ENCODE measurements around the gene LRPAP1.
"Not testable (repeated sequence)": the region's sequence is repeated elsewhere in the genome, so short reads cannot be mapped to it uniquely, and the experiment has no call there.

The LRPAP1 gene

DNA sequence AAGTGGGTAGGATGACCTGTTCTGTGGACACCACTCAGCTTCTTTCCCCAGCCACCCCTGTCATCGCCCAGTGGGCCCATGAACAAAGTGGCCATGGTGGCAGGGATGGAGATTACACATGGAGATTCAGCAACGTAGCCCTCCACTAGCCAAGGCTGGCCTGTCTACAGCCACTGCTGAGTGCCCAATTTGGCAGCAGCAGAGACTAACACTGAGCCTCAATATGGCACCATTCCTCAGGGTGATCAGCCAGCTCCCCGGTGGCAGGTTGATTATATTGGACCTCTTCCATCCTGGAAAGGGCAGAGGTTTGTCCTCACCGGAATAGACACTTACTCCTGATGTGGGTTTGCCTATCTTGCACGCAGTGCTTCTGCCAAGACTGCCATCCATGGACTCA, 73.1 kb downstream of the LRPAP1 start:
- in situ Hi-C loops (cut with HindIII; ENCODE audit: low pct_ligation_motif_present, low pct_unique_long_range_greater_than_20kb, low sequenced_read_pairs); DNase-seq: not testable (repeated sequence)

DNA sequence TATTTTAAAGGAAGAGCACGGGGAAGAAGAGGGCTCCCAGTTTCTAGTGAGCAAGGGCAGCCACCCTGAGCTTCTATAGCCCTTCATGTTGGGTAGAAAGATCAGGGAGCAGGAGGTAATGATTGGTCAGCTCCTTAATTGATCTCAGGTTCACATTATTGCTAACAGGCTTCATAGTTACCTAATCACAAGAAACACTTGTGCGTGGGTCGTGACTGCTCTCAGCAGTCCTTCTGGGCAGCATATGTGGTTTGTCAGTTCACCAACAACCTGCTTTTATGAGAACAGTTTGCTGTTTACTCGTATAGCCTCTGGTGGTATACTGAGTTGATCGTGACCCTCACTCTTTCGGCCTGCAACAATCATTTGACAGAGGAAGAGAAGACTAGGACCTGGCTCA, 73.9 kb downstream of the LRPAP1 start:
- no peak for DNase-seq
- in situ Hi-C loops (cut with HindIII; ENCODE audit: low pct_ligation_motif_present, low pct_unique_long_range_greater_than_20kb, low sequenced_read_pairs), result no loop called here

- in situ Hi-C loops (cut with HindIII; ENCODE audit: low pct_ligation_motif_present, low pct_unique_long_range_greater_than_20kb, low sequenced_read_pairs); DNase-seq: not testable (repeated sequence)
Observed at GRCh38 chr4:3455596-3455995, 76.6 kb downstream of the LRPAP1 start.
